Thoracic aorta (tissue), 2 donors: ENCODE data around the gene OPRL1. TPM values are rescaled to one million over a fixed set of nuclear protein-coding genes. Genes with fewer than 3 reads are reported as not detected.

Experiments used
- ATAC-seq: fragments of 150-250 bp; one replicate; pipeline ENCODE4 v1.8.0; 2017; ENCODE audit warnings: low read depth; ENCODE audit not compliant: insufficient number of reproducible peaks, low FRiP score
- DNase-seq: peaks from one replicate; pipeline ENCODE4 v3.0.0-alpha.2; 2020; ENCODE audit warnings: low spot score
- H3K27ac ChIP-seq, 2 donors: fragments of 200-600 bp; sonication (generic); 1 replicate in 1 of 2; 2 replicates in 1 of 2; pipeline ENCODE4 v1.5.1; 2016; ENCODE audit warnings: mild to moderate bottlenecking in 2 of 2, moderate library complexity in 2 of 2
- H3K27me3 ChIP-seq: fragments of 200-600 bp; sonication (generic); replicated peaks from 2 replicates; pipeline ENCODE4 v1.6.0; 2016; ENCODE audit warnings: mild to moderate bottlenecking; ENCODE audit not compliant: insufficient read depth
- H3K36me3 ChIP-seq: fragments of 200-600 bp; sonication (generic); one replicate; pipeline ENCODE4 v1.5.1; 2016
- H3K4me1 ChIP-seq, 2 donors: fragments of 200-600 bp; sonication (generic); 1 replicate in 1 of 2; 2 replicates in 1 of 2; pipeline versions ENCODE4 v1.5.1 to v1.6.0; 2016; ENCODE audit warnings: low read depth in 2 of 2, mild to moderate bottlenecking in 1 of 2; ENCODE audit not compliant: control insufficient read depth in 1 of 2
- H3K4me3 ChIP-seq: fragments of 200-600 bp; sonication (generic); 2 replicates; pipeline ENCODE4 v1.5.1; 2016; ENCODE audit warnings: mild to moderate bottlenecking
- H3K9me3 ChIP-seq: fragments of 200-600 bp; sonication (generic); 2 replicates; pipeline ENCODE4 v1.5.1; 2016
- CTCF ChIP-seq: fragments of 200-600 bp; sonication (generic); IDR thresholded peaks from one replicate; pipeline ENCODE4 v1.5.1; 2019; ENCODE audit warnings: antibody characterized with exemption
- total RNA-seq, 2 donors: library from RNA; depleted of rRNA; stranded (reverse); fragments of >200 nt; gene quantifications; one replicate each; pipeline versions ENCODE4 v1.1.0 to v1.2.3, GENCODE V29; 2016

OPRL1 gene
- total RNA-seq, 2 donors from 2014 or later: 1.1 to 3.2 TPM

- Histone ChIP-seq H3K9me3 (peaks cover 5% of the 10 kb centered on the region), H3K4me1 (no peaks in the 10 kb centered on the region), H3K4me3 (no peak overlapping the region), H3K27me3 (no peaks in the 10 kb centered on the region), H3K36me3 (no peaks in the 10 kb centered on the region), H3K27ac (no peak overlapping the region)
- no peak for TF ChIP-seq CTCF
- no peak for ATAC-seq
- no peak for DNase-seq
Measured at GRCh38 chr20:64146301-64146935, 66.5 kb downstream of the OPRL1 start.

- Histone ChIP-seq H3K27ac (no peak overlapping the region), H3K36me3 (no peaks in the 10 kb centered on the region), H3K4me3 (no peak overlapping the region), H3K4me1 (no peaks in the 10 kb centered on the region), H3K27me3 (no peaks in the 10 kb centered on the region), H3K9me3 (peaks cover 5% of the 10 kb centered on the region)
- no peak for TF ChIP-seq CTCF
- DNase-seq (no peak), ATAC-seq (no peak)
Measured at GRCh38 chr20:64146936-64147477, 67.1 kb downstream of the OPRL1 start.

DNA sequence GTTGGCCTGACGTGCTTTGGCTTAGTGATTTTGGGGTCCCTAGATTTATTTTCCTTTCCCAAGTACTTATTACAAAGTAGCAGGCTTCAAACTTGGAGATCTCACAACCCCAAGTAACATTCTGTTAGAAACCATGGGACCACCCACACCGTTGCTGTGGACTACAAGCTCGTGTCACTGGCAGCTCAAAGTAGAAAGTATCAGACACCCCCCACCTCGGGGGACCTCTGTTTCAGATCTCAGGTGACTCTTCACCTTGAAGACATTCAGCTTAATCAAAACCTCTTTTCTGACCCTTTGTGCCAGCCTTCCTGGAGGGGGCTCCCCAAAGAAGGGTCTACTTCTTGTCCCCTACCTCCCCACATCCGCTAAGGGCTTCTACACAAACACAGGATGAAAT lies 68.7 kb downstream of the OPRL1 start:
- Histone ChIP-seq H3K36me3 (no peaks in the 10 kb centered on the region), H3K27ac (no peak overlapping the region), H3K27me3 (no peaks in the 10 kb centered on the region), H3K4me3 (no peak overlapping the region), H3K4me1 (no peaks in the 10 kb centered on the region), H3K9me3 (peaks cover 5% of the 10 kb centered on the region)
- TF ChIP-seq CTCF: no peak
- no peak for DNase-seq
- ATAC-seq: no peak

GRCh38 chr20:64149141-64149540 lies 69.3 kb downstream of the OPRL1 start:
- TF ChIP-seq CTCF: no peak
- H3K27ac ChIP-seq: no peak overlapping the region
- peaks cover 5% of the 10 kb centered on the region for H3K9me3 ChIP-seq
- H3K36me3 ChIP-seq: no peaks in the 10 kb centered on the region
- H3K4me3 ChIP-seq: no peak overlapping the region
- no peak for DNase-seq
- H3K4me1 ChIP-seq: no peaks in the 10 kb centered on the region
- no peaks in the 10 kb centered on the region for H3K27me3 ChIP-seq
- no peak for ATAC-seq

DNA sequence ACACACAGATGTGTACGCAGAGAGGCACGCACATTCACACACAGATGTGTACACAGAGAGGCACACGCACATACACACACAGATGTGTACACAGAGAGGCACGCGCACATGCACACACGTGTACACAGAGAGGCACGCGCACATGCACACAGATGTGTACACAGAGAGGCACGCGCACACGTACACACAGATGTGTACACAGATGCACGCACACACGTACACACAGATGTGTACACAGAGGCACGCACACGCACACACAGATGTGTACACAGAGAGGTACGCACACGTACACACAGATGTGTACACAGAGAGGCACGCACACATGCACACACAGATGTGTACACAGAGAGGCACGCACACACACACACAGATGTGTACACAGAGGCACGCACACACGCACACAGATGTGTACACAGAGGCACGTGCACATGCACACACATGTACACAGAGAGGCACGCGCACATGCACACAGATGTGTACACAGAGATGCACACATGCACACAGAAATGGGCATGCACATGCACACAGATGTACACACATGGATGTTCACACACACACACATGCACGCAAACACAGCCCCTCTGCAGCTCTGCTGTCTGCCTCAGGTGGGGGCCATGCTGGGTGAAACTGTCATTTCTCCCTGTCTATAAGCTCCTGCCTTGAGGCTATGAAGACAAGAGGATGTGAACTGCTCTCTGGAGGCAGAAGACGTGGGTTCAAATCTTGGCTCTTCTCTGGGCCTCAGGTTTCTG lies 70.1 kb downstream of the OPRL1 start:
- Histone ChIP-seq H3K9me3 (peaks cover 5% of the 10 kb centered on the region), H3K4me1 (no peaks in the 10 kb centered on the region), H3K27ac (no peak overlapping the region), H3K4me3 (no peak overlapping the region), H3K36me3 (no peaks in the 10 kb centered on the region), H3K27me3 (no peaks in the 10 kb centered on the region)
- ATAC-seq (no peak), DNase-seq (no peak)
- TF ChIP-seq CTCF: no peak
